Suprapubic skin (tissue), 4 donors: ENCODE measurements around the gene C19orf25. TPM values are rescaled to one million over a fixed set of nuclear protein-coding genes. Genes with fewer than 3 reads are reported as not detected.

Experiments used
- DNase-seq, 2 donors: peaks; one replicate each; pipeline ENCODE4 v3.0.0-alpha.2; 2019; ENCODE audit warnings: low spot score in 2 of 2
- H3K27ac ChIP-seq: fragments of 200-600 bp; sonication (generic); one replicate; pipeline ENCODE4 v1.5.1; 2019
- H3K27me3 ChIP-seq: fragments of 200-600 bp; sonication (generic); one replicate; pipeline ENCODE4 v1.5.1; 2019
- H3K36me3 ChIP-seq: fragments of 200-600 bp; sonication (generic); one replicate; pipeline ENCODE4 v1.5.1; 2019
- H3K4me1 ChIP-seq: fragments of 200-600 bp; sonication (generic); one replicate; pipeline ENCODE4 v1.5.1; 2019
- H3K4me3 ChIP-seq: fragments of 200-600 bp; sonication (generic); one replicate; pipeline ENCODE4 v1.5.1; 2019; ENCODE audit warnings: mild to moderate bottlenecking
- H3K9me3 ChIP-seq: fragments of 200-600 bp; sonication (generic); one replicate; pipeline ENCODE4 v1.5.1; 2019
- CTCF ChIP-seq, 2 donors: fragments of 200-600 bp in 1 of 2; fragments of 450-650 bp in 1 of 2; sonication (generic) in 1 of 2; IDR thresholded peaks; one replicate each; pipeline ENCODE4 v1.5.1; 2016 to 2019; ENCODE audit warnings: antibody characterized with exemption in 2 of 2, mild to moderate bottlenecking in 1 of 2, moderate library complexity in 1 of 2
- EP300 ChIP-seq: sonication (generic); formaldehyde crosslinking; IDR thresholded peaks from one replicate; pipeline ENCODE4 v1.6.1; 2017; ENCODE audit warnings: antibody characterized with exemption
- POLR2A ChIP-seq, 2 donors: fragments of 450-650 bp; IDR thresholded peaks; one replicate each; pipeline ENCODE4 v1.6.1; 2017; ENCODE audit warnings: antibody characterized with exemption in 2 of 2, mild to moderate bottlenecking in 2 of 2, moderate library complexity in 2 of 2
- POLR2AphosphoS5 ChIP-seq, 3 donors: sonication (generic); formaldehyde crosslinking; IDR thresholded peaks; one replicate each; pipeline ENCODE4 v1.6.1; 2017; ENCODE audit warnings: antibody characterized with exemption in 3 of 3
- WGBS: methylation state at CpG from one replicate; pipeline ENCODE4 v1.1.5; 2018; 5-methylcytosine and 5-hydroxymethylcytosine counted together
- total RNA-seq, 4 donors: library from RNA; depleted of rRNA; stranded (reverse); fragments of >200 nt; gene quantifications; one replicate each; pipeline ENCODE4 v1.1.0, GENCODE V29; 2016

Gene C19orf25
- total RNA-seq, 4 donors from 2014 or later, result 25.1 to 41.2 (median 36.4) TPM

GRCh38 chr19:1468274-1468820, 10.7 kb downstream of the C19orf25 start:
- Histone ChIP-seq H3K36me3 (no peaks in the 10 kb centered on the region), H3K27ac (no peak overlapping the region), H3K27me3 (peaks cover 86% of the 10 kb centered on the region), H3K4me1 (peaks cover 78% of the 10 kb centered on the region), H3K9me3 (no peaks in the 10 kb centered on the region), H3K4me3 (peak overlapping the region; percentile 51)
- WGBS, result 8% methylated on average over 9 of the region's 49 CpGs
- TF ChIP-seq EP300, result no peak
- no peak for TF ChIP-seq CTCF (IDR thresholded peaks at IDR 0.05)
- no peak for DNase-seq

- 2% methylated on average over 26 of the region's 92 CpGs for WGBS
- peaks cover 79% of the 10 kb centered on the region for H3K27me3 ChIP-seq
- H3K27ac ChIP-seq, result no peak overlapping the region
- no peak for TF ChIP-seq EP300
- no peak for TF ChIP-seq CTCF (IDR thresholded peaks at IDR 0.05)
- no peak for TF ChIP-seq POLR2A (IDR thresholded peaks at IDR 0.05)
- TF ChIP-seq POLR2AphosphoS5 (IDR thresholded peaks at IDR 0.05), result no peak
- peak overlapping the region; percentile 51 for H3K4me3 ChIP-seq
- no peaks in the 10 kb centered on the region for H3K36me3 ChIP-seq
- DNase-seq, result no peak
- H3K9me3 ChIP-seq, result no peaks in the 10 kb centered on the region
- H3K4me1 ChIP-seq, result peaks cover 77% of the 10 kb centered on the region
These were observed 11.3 kb downstream of the C19orf25 start for GRCh38 chr19:1467490-1468273.

GRCh38 chr19:1467215-1467489, 11.9 kb downstream of the C19orf25 start:
- peaks cover 74% of the 10 kb centered on the region for H3K27me3 ChIP-seq
- TF ChIP-seq EP300 (no peak), CTCF (IDR thresholded peaks at IDR 0.05) (no peak), POLR2A (IDR thresholded peaks at IDR 0.05) (no peak), POLR2AphosphoS5 (IDR thresholded peaks at IDR 0.05) (no peak)
- H3K4me3 ChIP-seq, result peak overlapping the region; percentile 51
- no peak overlapping the region for H3K27ac ChIP-seq
- H3K9me3 ChIP-seq, result no peaks in the 10 kb centered on the region
- WGBS, result no CpG with 5 or more reads among the region's 36 CpGs
- H3K36me3 ChIP-seq, result no peaks in the 10 kb centered on the region
- DNase-seq, result no peak
- H3K4me1 ChIP-seq, result peaks cover 72% of the 10 kb centered on the region

- Histone ChIP-seq H3K36me3 (no peaks in the 10 kb centered on the region), H3K27ac (no peak overlapping the region), H3K27me3 (peaks cover 68% of the 10 kb centered on the region), H3K4me3 (peak overlapping the region; percentile 51), H3K4me1 (peaks cover 67% of the 10 kb centered on the region), H3K9me3 (no peaks in the 10 kb centered on the region)
- 61% methylated on average over 5 of the region's 70 CpGs for WGBS
- TF ChIP-seq EP300, result no peak
- TF ChIP-seq POLR2AphosphoS5 (IDR thresholded peaks at IDR 0.05), result no peak
- no peak for TF ChIP-seq POLR2A (IDR thresholded peaks at IDR 0.05)
- no peak for TF ChIP-seq CTCF (IDR thresholded peaks at IDR 0.05)
- no peak for DNase-seq
These were observed 12.4 kb downstream of the C19orf25 start for GRCh38 chr19:1466461-1467214.

- Histone ChIP-seq H3K27ac (no peak overlapping the region), H3K4me3 (peak overlapping the region; percentile 19), H3K36me3 (peaks cover 3% of the 10 kb centered on the region), H3K9me3 (no peaks in the 10 kb centered on the region), H3K4me1 (peaks cover 61% of the 10 kb centered on the region), H3K27me3 (peaks cover 62% of the 10 kb centered on the region)
- DNase-seq, result no peak
- TF ChIP-seq POLR2A (IDR thresholded peaks at IDR 0.05) (no peak), EP300 (no peak), POLR2AphosphoS5 (IDR thresholded peaks at IDR 0.05) (no peak), CTCF (IDR thresholded peaks at IDR 0.05) (no peak)
- WGBS, result 50% methylated on average over 10 of the region's 41 CpGs
These were observed 13.0 kb downstream of the C19orf25 start for GRCh38 chr19:1466018-1466460.
